GM12892 (cell line): ENCODE data around the gene MYO7B.

Experiments
- POLR2A ChIP-seq: IDR thresholded peaks from 2 replicates; pipeline ENCODE4 v1.6.1; 2011; ENCODE audit warnings: low read depth, low read length, control low read depth
- POLR2AphosphoS5 ChIP-seq: IDR thresholded peaks from 2 replicates; pipeline ENCODE4 v1.6.1; 2011; ENCODE audit warnings: low read depth, low read length, control low read depth
- TAF1 ChIP-seq: IDR thresholded peaks from 2 replicates; pipeline ENCODE4 v1.6.1; 2011; ENCODE audit warnings: low read depth, mild to moderate bottlenecking, control low read depth, low read length, borderline replicate concordance

DNA sequence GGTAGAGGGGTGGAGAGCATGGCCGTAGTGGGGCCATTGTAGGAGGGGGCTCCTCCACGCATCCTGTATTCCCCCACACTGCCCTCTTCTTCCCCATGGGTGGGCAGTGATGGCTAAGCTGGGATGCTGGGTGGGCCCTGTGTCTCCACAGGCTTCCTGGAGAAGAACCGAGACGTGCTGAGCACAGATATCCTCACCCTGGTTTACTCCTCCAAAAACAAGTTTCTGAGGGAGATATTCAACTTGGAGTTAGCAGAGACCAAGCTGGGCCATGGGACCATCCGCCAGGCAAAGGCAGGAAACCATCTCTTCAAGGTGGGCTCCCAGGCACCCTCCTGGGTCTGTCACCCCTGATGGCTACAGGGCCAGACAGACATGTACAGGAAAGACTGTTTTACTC lies 52.8 kb downstream of the MYO7B start:
- no peak for TF ChIP-seq POLR2A
- TF ChIP-seq TAF1, result no peak
- no peak for TF ChIP-seq POLR2AphosphoS5
